Fibroblast of the aortic adventitia (primary cell): Measurements from ENCODE around the gene FH. TPM values are rescaled to one million over a fixed set of nuclear protein-coding genes. Genes with fewer than 3 reads are reported as not detected.

Experiments used
- DNase-seq: peaks from one replicate; pipeline ENCODE4 v3.0.0-alpha.2; 2010; ENCODE audit warnings: low read depth
- H3K4me3 ChIP-seq: 2 replicates; pipeline ENCODE4 v1.5.1; 2011; ENCODE audit warnings: low read depth, mild to moderate bottlenecking, control low read depth, low read length, moderate library complexity
- total RNA-seq: library from RNA; depleted of rRNA; stranded (reverse); fragments of >200 nt; gene quantifications from 2 replicates; pipeline ENCODE4 v1.2.3, GENCODE V29; 2012; ENCODE audit warnings: low replicate concordance
- TF ChIP-seq, protein P1 (sequence below): IDR thresholded peaks from 2 replicates; pipeline ENCODE4 v1.5.1; 2011; ENCODE audit warnings: mild to moderate bottlenecking, low read length, control low read depth, inconsistent platforms; ENCODE audit not compliant: insufficient read depth

FH gene
- total RNA-seq, 1 donor: 99.7 TPM

DNA sequence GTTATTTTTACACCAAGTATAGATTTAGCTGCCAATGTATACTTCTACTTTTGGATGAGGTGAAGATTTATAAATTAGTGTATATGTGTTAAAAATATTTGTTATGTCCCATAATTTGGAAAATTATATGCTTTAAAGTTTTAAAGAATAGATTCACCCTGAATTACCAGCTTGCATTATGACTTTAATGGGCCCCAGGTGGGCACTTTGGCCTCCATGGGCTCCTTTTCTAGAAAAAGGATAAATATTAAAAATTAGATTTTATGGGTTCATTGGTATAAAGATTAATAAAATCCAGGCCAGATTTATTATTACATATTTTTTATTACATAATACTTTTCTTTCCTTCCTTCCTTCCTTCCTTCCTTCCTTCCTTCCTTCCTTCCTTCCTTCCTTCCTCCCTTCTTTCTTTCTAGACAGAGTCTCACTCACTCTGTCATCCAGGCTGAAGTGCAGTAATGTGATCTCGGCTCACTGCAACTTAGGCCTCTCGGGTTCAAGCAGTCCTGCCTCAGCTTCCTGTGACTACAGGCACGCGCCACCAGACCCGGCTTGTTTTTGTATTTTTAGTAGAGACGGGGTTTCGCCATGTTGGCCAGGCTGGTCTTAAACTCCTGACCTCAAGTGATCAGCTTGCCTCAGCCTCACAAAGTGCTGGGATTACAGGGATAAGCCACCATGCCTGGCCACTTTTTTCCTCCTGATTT lies 34.5 kb upstream of the FH start:
- no peak for DNase-seq
- TF ChIP-seq, protein P1, sequence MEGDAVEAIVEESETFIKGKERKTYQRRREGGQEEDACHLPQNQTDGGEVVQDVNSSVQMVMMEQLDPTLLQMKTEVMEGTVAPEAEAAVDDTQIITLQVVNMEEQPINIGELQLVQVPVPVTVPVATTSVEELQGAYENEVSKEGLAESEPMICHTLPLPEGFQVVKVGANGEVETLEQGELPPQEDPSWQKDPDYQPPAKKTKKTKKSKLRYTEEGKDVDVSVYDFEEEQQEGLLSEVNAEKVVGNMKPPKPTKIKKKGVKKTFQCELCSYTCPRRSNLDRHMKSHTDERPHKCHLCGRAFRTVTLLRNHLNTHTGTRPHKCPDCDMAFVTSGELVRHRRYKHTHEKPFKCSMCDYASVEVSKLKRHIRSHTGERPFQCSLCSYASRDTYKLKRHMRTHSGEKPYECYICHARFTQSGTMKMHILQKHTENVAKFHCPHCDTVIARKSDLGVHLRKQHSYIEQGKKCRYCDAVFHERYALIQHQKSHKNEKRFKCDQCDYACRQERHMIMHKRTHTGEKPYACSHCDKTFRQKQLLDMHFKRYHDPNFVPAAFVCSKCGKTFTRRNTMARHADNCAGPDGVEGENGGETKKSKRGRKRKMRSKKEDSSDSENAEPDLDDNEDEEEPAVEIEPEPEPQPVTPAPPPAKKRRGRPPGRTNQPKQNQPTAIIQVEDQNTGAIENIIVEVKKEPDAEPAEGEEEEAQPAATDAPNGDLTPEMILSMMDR: no peak
- no peak overlapping the region for H3K4me3 ChIP-seq

DNA sequence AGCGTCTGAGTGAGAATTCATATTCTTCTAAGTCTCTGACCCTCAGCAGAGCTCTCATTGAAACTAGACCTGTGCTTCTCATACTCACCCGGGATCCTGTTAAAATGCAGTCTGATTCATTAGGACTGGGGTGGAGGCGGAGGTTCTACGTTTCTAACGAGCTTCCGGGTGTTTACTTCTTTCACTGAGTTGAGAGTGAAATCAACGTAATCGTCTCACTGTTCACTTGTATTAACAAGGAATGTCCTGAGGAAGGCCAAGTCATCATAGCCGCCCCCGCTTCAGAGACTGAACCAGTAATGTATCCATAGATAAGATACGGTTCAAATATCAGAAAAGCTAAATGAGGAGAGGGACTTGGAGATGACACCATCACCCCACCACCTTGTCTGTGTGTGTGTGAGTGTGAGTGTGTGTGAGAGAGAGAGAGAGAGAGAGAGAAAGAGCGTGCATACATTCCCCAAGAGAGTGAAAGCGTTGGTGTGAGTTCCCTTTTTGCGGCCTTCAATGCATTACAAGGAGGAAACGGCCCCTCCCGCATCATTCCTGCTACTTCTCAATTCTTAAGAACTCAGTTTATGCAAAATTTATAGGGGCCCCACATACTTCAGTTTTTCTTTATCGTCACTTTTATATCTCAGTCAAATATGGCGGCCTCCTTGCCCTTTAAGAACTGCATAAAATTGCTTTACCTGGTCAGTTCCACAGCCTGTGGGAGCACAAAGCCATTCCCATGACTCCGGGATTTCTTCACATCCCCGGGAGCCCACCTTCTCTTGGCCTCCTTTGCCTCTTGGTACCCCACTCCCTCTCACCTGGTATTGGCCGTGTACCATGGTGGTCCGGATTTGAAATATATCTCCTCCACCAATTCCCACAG lies 32.4 kb upstream of the FH start:
- DNase-seq: no peak
- H3K4me3 ChIP-seq: no peak overlapping the region
- TF ChIP-seq, protein P1: no peak

DNA sequence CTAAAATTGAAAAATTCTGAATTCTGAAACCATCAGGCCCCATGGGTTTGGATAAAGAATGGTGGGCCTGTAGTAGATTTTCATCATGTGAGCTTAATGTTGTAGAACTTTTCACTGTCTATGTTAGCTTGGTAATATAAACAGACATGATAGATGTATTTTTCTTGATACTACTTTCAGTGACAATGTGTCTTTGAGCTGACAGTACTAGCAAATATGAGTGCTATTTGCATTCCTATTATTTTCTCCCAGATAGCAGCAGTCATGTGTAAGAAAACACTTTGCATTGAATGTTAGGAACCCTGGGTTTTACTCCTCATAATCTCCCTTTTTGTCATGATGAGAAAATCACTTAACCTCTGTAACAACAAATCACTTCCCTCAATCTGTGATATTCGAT lies 30.8 kb upstream of the FH start:
- no peak for DNase-seq
- TF ChIP-seq, protein P1: no peak

DNA sequence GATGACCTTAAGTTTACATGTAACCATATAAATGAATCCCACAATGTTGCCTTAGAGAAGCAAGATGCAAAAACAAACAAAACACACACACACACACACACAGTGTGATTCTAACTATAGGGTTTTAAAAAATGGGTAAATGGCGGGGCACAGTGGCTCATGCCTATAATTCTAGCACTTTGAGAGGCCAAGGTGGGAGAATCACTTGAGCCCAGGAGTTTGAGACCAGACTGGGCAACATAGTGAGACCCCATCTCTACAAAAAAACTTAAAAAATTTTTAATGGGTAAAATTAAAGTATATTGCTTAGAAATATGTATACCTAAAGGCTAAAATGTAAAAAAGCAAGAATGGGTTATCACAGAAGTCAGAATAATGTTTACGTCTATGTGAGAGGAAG lies 28.5 kb upstream of the FH start:
- no peak for DNase-seq
- TF ChIP-seq, protein P1: no peak

More for the DNA sequence above, 30.8 kb upstream of the FH start:
- H3K4me3 ChIP-seq: no peak overlapping the region

DNA sequence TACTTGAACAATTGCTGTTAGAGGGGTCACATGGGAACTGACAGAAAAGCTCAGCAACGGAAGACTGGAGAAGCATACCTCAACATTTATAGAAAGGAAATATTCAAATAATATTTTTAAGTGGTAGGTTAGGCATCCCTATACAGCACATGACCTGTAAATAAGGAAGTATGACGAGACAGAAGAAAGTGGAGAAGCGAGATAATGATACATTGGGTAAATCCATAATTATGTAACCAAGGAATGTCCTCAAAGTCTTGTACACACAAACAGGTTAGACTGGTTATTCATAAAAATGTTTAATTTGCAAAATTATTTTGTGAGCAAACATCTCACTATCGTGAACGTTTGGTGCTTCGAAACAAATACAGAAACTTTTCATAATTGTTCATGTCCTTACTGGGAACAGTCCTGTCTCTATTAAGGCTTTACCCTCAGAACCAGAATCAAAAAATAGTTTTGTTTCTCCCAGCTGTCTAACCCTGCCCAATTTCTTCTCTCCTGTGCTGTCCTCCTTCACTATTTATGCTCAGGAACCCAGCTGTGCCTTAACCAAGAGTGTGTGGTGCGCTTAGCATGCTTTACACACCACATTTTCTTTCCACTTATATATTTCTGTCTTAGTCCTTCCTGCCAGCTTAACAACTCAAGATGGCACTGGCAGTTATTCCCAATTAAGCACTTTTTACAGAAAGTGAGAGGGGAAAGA lies 22.8 kb upstream of the FH start:
- TF ChIP-seq, protein P1: no peak
- DNase-seq: no peak
- H3K4me3 ChIP-seq: no peak overlapping the region

More for the DNA sequence above, 28.5 kb upstream of the FH start:
- no peak overlapping the region for H3K4me3 ChIP-seq

DNA sequence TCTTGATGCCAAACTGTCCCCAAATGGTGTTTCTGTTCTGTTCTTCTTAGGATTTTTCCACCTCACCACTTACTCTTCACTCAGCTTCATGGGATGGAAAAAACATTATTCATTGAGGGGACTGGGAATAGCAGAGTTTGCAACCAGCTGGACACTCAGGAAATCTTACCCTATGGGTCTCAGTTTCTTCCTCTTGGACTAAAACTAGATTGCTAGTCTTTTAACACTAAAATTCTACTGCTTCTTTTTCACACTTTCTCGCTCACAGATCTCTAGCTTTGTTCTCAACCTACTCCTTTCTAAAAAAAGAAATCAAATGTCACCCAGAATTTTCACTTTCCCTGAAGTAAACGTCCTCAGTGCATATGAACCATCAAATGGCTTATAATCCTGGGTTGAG lies 17.4 kb upstream of the FH start:
- DNase-seq: no peak
- no peak overlapping the region for H3K4me3 ChIP-seq
- TF ChIP-seq, protein P1: no peak
